HEK293T (cell line): ENCODE results near the gene NCKAP5L.

Experiments
- ARNT ChIP-seq: fragments of 450-650 bp; IDR thresholded peaks from 2 replicates; pipeline ENCODE4 v1.6.1; 2017; ENCODE audit warnings: mild to moderate bottlenecking
- BHLHE40 ChIP-seq: fragments of 450-650 bp; IDR thresholded peaks from 2 replicates; pipeline ENCODE4 v1.6.1; 2016; ENCODE audit warnings: mild to moderate bottlenecking, moderate library complexity, borderline replicate concordance
- CTBP1 ChIP-seq: fragments of 450-650 bp; IDR thresholded peaks from 2 replicates; pipeline ENCODE4 v1.6.1; 2016; ENCODE audit warnings: borderline replicate concordance
- ELF4 ChIP-seq: fragments of 450-650 bp; IDR thresholded peaks from 2 replicates; pipeline ENCODE4 v1.6.1; 2017; ENCODE audit warnings: antibody characterized with exemption
- HDGF ChIP-seq: fragments of 450-650 bp; IDR thresholded peaks from 2 replicates; pipeline ENCODE4 v1.6.1; 2017; ENCODE audit warnings: antibody characterized with exemption, borderline replicate concordance
- SP1 ChIP-seq: fragments of 450-650 bp; IDR thresholded peaks from 2 replicates; pipeline ENCODE4 v1.6.1; 2017
- SUZ12 ChIP-seq: fragments of 450-650 bp; IDR thresholded peaks from 2 replicates; pipeline ENCODE4 v1.6.1; 2016; ENCODE audit warnings: mild to moderate bottlenecking
- TARDBP ChIP-seq: fragments of 450-650 bp; IDR thresholded peaks from 2 replicates; pipeline ENCODE4 v1.6.1; 2016
- ZNF384 ChIP-seq: fragments of 450-650 bp; IDR thresholded peaks from 2 replicates; pipeline ENCODE4 v1.6.1; 2016
- TF ChIP-seq, protein P1 (sequence below): fragments of 450-650 bp; IDR thresholded peaks from 2 replicates; pipeline ENCODE4 v1.6.1; 2016

DNA sequence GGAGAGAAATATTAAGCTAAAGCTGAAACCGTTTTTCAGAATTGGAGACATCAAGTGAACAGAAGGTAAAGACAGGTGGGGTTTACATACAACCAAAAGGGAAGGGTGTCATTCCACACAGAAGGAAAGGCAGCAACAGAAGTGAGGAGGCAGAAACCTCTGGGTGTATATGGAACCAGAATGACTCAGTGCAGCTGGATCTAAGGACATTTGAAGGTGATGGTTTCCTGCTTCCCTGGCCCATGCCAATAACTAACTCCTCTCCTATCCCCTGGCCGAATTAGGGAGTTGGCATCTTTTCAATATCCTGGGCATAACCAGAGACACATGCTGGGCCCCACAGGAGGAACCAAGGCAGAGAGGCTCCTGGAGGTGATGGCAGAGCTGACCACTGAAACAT, 8.4 kb downstream of the NCKAP5L start:
- no peak for TF ChIP-seq ELF4
- TF ChIP-seq ARNT = no peak
- no peak for TF ChIP-seq ZNF384
- no peak for TF ChIP-seq TARDBP
- no peak for TF ChIP-seq CTBP1
- TF ChIP-seq, protein P1, sequence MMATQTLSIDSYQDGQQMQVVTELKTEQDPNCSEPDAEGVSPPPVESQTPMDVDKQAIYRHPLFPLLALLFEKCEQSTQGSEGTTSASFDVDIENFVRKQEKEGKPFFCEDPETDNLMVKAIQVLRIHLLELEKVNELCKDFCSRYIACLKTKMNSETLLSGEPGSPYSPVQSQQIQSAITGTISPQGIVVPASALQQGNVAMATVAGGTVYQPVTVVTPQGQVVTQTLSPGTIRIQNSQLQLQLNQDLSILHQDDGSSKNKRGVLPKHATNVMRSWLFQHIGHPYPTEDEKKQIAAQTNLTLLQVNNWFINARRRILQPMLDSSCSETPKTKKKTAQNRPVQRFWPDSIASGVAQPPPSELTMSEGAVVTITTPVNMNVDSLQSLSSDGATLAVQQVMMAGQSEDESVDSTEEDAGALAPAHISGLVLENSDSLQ = no peak
- no peak for TF ChIP-seq BHLHE40
- TF ChIP-seq HDGF = no peak
- no peak for TF ChIP-seq SP1
- no peak for TF ChIP-seq SUZ12
